Left lobe of liver (tissue), 2 donors: ENCODE data around the gene LAG3. TPM values are rescaled to one million over a fixed set of nuclear protein-coding genes. Genes with fewer than 3 reads are reported as not detected.

Experiments
- ATAC-seq: fragments of 200-7000 bp; cut with Tn5 transposase; one replicate; pipeline ENCODE4 v1.9.1; 2020; ENCODE audit warnings: mild to moderate bottlenecking, moderate library complexity
- DNase-seq: peaks from one replicate; pipeline ENCODE4 v3.0.0-alpha.2; 2020; ENCODE audit warnings: low spot score
- total RNA-seq: library from RNA; stranded (reverse); gene quantifications from one replicate; pipeline ENCODE4 v1.2.1, GENCODE V29; 2021
- donor health status: DM: no; HTN: no; CAD: no; lungs with moderate emphysema.
- donor health status: DM: no; HTN: yes; CAD: no.

LAG3 gene
- total RNA-seq, 1 donor from 2014 or later: 2.8 TPM

- DNase-seq: no peak
- no peak for ATAC-seq
Observed at GRCh38 chr12:6787309-6787708, 15.0 kb downstream of the LAG3 start.

- DNase-seq: no peak
- peak; percentile 78 for ATAC-seq
Observed at GRCh38 chr12:6788972-6789924, 16.9 kb downstream of the LAG3 start, which contains the start of gene CD4. TSS of gene CD4 (plus strand) at chr12:6789528. CDS start at chr12:6800139, 10,611 bp downstream.

- DNase-seq: no peak
- peak; percentile 21 for ATAC-seq
Observed at GRCh38 chr12:6790496-6791150, 18.3 kb downstream of the LAG3 start.

GRCh38 chr12:6791931-6792520 lies 19.7 kb downstream of the LAG3 start:
- DNase-seq (no peak), ATAC-seq (no peak)

GRCh38 chr12:6792522-6793201 lies 20.3 kb downstream of the LAG3 start:
- ATAC-seq (peak; percentile 50), DNase-seq (no peak)

- DNase-seq (no peak), ATAC-seq (no peak)
Observed at GRCh38 chr12:6795088-6795487, 22.8 kb downstream of the LAG3 start.

GRCh38 chr12:6796576-6796975 lies 24.3 kb downstream of the LAG3 start:
- DNase-seq: no peak
- peak; percentile 37 for ATAC-seq

- no peak for DNase-seq
- no peak for ATAC-seq
Observed at GRCh38 chr12:6799147-6799546, 26.8 kb downstream of the LAG3 start.

GRCh38 chr12:6807170-6807569 lies 34.9 kb downstream of the LAG3 start:
- ATAC-seq: no peak
- DNase-seq: no peak

- ATAC-seq (no peak), DNase-seq (no peak)
Observed at GRCh38 chr12:6809056-6809455, 36.7 kb downstream of the LAG3 start.

- no peak for ATAC-seq
- no peak for DNase-seq
Observed at GRCh38 chr12:6810758-6811157, 38.4 kb downstream of the LAG3 start.

GRCh38 chr12:6813363-6813762 lies 41.0 kb downstream of the LAG3 start:
- no peak for DNase-seq
- no peak for ATAC-seq

- ATAC-seq: no peak
- DNase-seq: no peak
Observed at GRCh38 chr12:6816598-6816997, 44.3 kb downstream of the LAG3 start.

GRCh38 chr12:6817098-6817497 lies 44.8 kb downstream of the LAG3 start:
- no peak for DNase-seq
- ATAC-seq: no peak

GRCh38 chr12:6817662-6818157 lies 45.4 kb downstream of the LAG3 start:
- DNase-seq (no peak), ATAC-seq (no peak)

GRCh38 chr12:6818222-6818621 lies 45.9 kb downstream of the LAG3 start:
- peak; percentile 66 for DNase-seq
- peak; percentile 71 for ATAC-seq

GRCh38 chr12:6818645-6819044 lies 46.3 kb downstream of the LAG3 start:
- DNase-seq (no peak), ATAC-seq (no peak)

- ATAC-seq (no peak), DNase-seq (no peak)
Observed at GRCh38 chr12:6819106-6820030, 47.0 kb downstream of the LAG3 start.

- ATAC-seq (peak; percentile 26), DNase-seq (no peak)
Observed at GRCh38 chr12:6820166-6820565, 47.8 kb downstream of the LAG3 start.
